ENCODE data around the gene KBTBD8.

KBTBD8 gene

GRCh38 chr3:66957367-66957766 lies 40.7 kb upstream of the KBTBD8 start:
- H3K27ac ChIP-seq, result no peak overlapping the region
- ChIA-PET POLR2A (ENCODE audit: low non-redundant PET) (no interaction called here), CTCF (interaction anchor here (0.7 kb wide), 1 partner anchor 14 kb away, joined by 3 read pairs; no protein-coding TSS in a partner anchor)
- no peak for TF ChIP-seq CTCF (conservative IDR thresholded peaks at IDR 0.05; ENCODE audit: low read depth)
- DNase-seq (ENCODE audit: low spot score), result no peak

- CTCF ChIA-PET, result no interaction called here
- no peak for TF ChIP-seq CTCF (conservative IDR thresholded peaks at IDR 0.05; ENCODE audit: low read depth)
- H3K27ac ChIP-seq, result no peak overlapping the region
- DNase-seq (ENCODE audit: low spot score), result no peak
- POLR2A ChIA-PET (ENCODE audit: low non-redundant PET), result no interaction called here
These were observed 40.0 kb upstream of the KBTBD8 start for GRCh38 chr3:66958067-66958466.

DNA sequence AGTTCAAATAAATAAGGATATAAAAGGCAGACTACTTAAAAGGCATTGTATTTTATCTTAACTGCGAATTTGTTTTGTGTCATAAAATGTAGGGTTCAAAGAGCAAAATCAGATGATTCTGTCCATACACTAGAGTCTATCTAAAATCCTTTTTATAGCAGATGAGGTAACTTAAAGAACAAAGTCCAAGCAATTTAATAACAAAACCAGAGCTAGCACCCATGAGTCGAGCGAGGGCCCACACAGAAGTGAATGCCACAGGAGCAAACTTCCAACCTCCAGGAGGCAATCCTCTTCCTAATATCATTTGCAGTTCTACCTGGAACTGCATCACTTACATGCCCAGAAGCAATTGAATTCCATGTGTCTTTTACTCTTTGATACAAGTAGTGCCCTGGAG lies 35.4 kb upstream of the KBTBD8 start:
- no peak overlapping the region for H3K27ac ChIP-seq
- no peak for TF ChIP-seq CTCF (conservative IDR thresholded peaks at IDR 0.05; ENCODE audit: low read depth)
- CTCF ChIA-PET, result no interaction called here
- no peak for DNase-seq (ENCODE audit: low spot score)
- POLR2A ChIA-PET (ENCODE audit: low non-redundant PET), result no interaction called here

DNA sequence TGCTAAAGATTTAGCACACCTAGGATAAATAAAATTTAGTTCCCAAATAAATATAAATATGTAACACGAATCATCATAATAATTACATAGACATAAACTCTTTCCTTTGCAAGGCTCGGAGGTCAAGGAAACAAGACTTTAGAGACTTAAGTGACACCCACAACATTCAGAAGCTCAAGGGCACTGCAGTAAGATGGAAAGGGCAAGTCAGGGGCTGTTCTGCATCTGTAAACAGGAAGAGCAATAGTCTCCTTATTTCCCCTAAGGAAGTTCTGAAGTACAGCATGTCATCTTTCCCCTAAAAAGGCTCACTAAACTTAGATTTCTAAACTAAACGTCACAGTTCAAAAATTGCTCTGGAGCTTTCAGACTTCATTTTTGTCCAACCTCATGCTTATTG lies 26.9 kb upstream of the KBTBD8 start:
- no peak overlapping the region for H3K27ac ChIP-seq
- CTCF ChIA-PET, result interaction anchor here (0.6 to 1.6 kb wide), 7 partner anchors 14 to 1922 kb away, joined by 3 to 6 read pairs (median 3); no protein-coding TSS in a partner anchor
- POLR2A ChIA-PET (ENCODE audit: low non-redundant PET), result no interaction called here
- no peak for DNase-seq (ENCODE audit: low spot score)
- no peak for TF ChIP-seq CTCF (conservative IDR thresholded peaks at IDR 0.05; ENCODE audit: low read depth)

- ChIA-PET CTCF (interaction anchor here (0.6 to 1.6 kb wide), 7 partner anchors 15 to 1904 kb away, joined by 3 to 6 read pairs (median 4); no protein-coding TSS in a partner anchor), POLR2A (ENCODE audit: low non-redundant PET) (no interaction called here)
- H3K27ac ChIP-seq, result no peak overlapping the region
- peak; percentile 83 for TF ChIP-seq CTCF (conservative IDR thresholded peaks at IDR 0.05; ENCODE audit: low read depth)
- DNase-seq (ENCODE audit: low spot score), result peak; percentile 54
These were observed 26.1 kb upstream of the KBTBD8 start for GRCh38 chr3:66971891-66972551.

DNA sequence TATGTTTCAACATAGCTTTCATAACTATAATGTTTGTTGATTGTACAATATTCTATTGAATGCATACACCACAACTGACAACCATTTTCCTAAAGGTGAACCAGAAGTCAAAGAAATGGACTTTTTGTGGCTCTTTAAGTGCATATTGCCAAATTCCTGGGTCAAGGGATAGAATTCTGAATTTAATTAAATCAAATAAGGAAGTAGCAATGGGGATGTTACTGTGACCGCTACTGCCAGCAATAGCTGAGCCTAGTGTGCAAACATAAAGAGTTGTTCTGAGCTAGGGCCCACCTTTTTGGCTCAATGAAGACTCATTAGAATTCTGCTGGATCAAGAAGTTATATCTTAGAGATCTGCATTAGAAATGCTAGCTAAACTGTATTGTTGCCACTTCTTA lies 17.3 kb upstream of the KBTBD8 start:
- TF ChIP-seq CTCF (conservative IDR thresholded peaks at IDR 0.05; ENCODE audit: low read depth), result no peak
- H3K27ac ChIP-seq, result no peak overlapping the region
- ChIA-PET POLR2A (ENCODE audit: low non-redundant PET) (no interaction called here), CTCF (no interaction called here)
- DNase-seq (ENCODE audit: low spot score), result no peak

Data from RWPE1 (cell line).